Left ventricle myocardium superior (tissue), 1 donor: ENCODE results near the gene ZNF366. TPM values are rescaled to one million over a fixed set of nuclear protein-coding genes. Genes with fewer than 3 reads are reported as not detected.

Experiments used
- ATAC-seq: fragments of 200-7000 bp; cut with Tn5 transposase; one replicate; pipeline ENCODE4 v1.9.1; 2020; ENCODE audit warnings: mild to moderate bottlenecking, moderate library complexity
- DNase-seq: peaks from one replicate; pipeline ENCODE4 v3.0.0-alpha.2; 2020
- intact Hi-C: fragments of 100-400 bp; cut with micrococcal nuclease; formaldehyde crosslinking; loops from one replicate; pipeline ENCODE4 v1.11.0; 2022
- long read RNA-seq: library from polyadenylated mRNA; unstranded; transcript quantifications from one replicate; pipeline ENCODE4 v2.0.0, GENCODE V29; 2021
- total RNA-seq: library from RNA; stranded (reverse); fragmentation: NEBNext Ultra II Directional; extraction: Animal tissue kit (Norgen Biotek cat#: 25700); gene quantifications from one replicate; pipeline ENCODE4 v1.2.1, GENCODE V29; 2021
- donor health status: DM: no; HTN: yes; CAD: no; lungs with severe emphysema.

The ZNF366 gene
- total RNA-seq = 8.9 TPM
- long read RNA-seq, transcript ZNF366-201 (5 exons, 3,830 nt) = major isoform, 10 of 32 reads
- long read RNA-seq, partial matches to known transcripts = 21 of 32 reads
- long read RNA-seq, other reads (novel, unspliced or antisense) = 1 of 32 reads

GRCh38 chr5:72507231-72507906 is at the start of gene ZNF366:
TSS of gene ZNF366 (minus strand) at chr5:72507410. CDS start at chr5:72461496, 45,914 bp downstream.
- intact Hi-C loops = no loop called here
- DNase-seq (no peak), ATAC-seq (peak; percentile 16)

- DNase-seq = peak; percentile 73
- peak; percentile 86 for ATAC-seq
- intact Hi-C loops = no loop called here
Observed at GRCh38 chr5:72556351-72557166, 49.3 kb upstream of the ZNF366 start.

- intact Hi-C loops = no loop called here
- ATAC-seq (no peak), DNase-seq (no peak)
Observed at GRCh38 chr5:72555871-72556270, 48.7 kb upstream of the ZNF366 start.

GRCh38 chr5:72554897-72555296 is 47.7 kb upstream of the ZNF366 start:
- no peak for DNase-seq
- intact Hi-C loops = no loop called here
- ATAC-seq = no peak

- ATAC-seq (no peak), DNase-seq (no peak)
- intact Hi-C loops = no loop called here
Observed at GRCh38 chr5:72552041-72552557, 44.9 kb upstream of the ZNF366 start.

GRCh38 chr5:72550595-72550994 is 43.4 kb upstream of the ZNF366 start:
- no peak for DNase-seq
- no peak for ATAC-seq
- intact Hi-C loops = no loop called here

- intact Hi-C loops = no loop called here
- DNase-seq = no peak
- no peak for ATAC-seq
Observed at GRCh38 chr5:72543811-72544210, 36.6 kb upstream of the ZNF366 start.

GRCh38 chr5:72543365-72543764 is 36.2 kb upstream of the ZNF366 start:
- DNase-seq (no peak), ATAC-seq (no peak)
- intact Hi-C loops = no loop called here

- DNase-seq (no peak), ATAC-seq (no peak)
- intact Hi-C loops = no loop called here
Observed at GRCh38 chr5:72542695-72543094, 35.5 kb upstream of the ZNF366 start.

- no peak for ATAC-seq
- no peak for DNase-seq
- intact Hi-C loops = no loop called here
Observed at GRCh38 chr5:72541501-72542225, 34.5 kb upstream of the ZNF366 start.

- intact Hi-C loops = no loop called here
- DNase-seq (no peak), ATAC-seq (no peak)
Observed at GRCh38 chr5:72540759-72541438, 33.7 kb upstream of the ZNF366 start.

- DNase-seq = no peak
- no peak for ATAC-seq
- intact Hi-C loops = no loop called here
Observed at GRCh38 chr5:72539726-72540125, 32.5 kb upstream of the ZNF366 start.

- intact Hi-C loops = no loop called here
- ATAC-seq (no peak), DNase-seq (no peak)
Observed at GRCh38 chr5:72539038-72539437, 31.8 kb upstream of the ZNF366 start.

GRCh38 chr5:72537166-72537565 is 30.0 kb upstream of the ZNF366 start:
- no peak for DNase-seq
- intact Hi-C loops = no loop called here
- no peak for ATAC-seq

- DNase-seq (no peak), ATAC-seq (no peak)
- intact Hi-C loops = no loop called here
Observed at GRCh38 chr5:72531496-72532190, 24.4 kb upstream of the ZNF366 start.

GRCh38 chr5:72530196-72530595 is 23.0 kb upstream of the ZNF366 start:
- ATAC-seq = no peak
- intact Hi-C loops = no loop called here

GRCh38 chr5:72529383-72529782 is 22.2 kb upstream of the ZNF366 start:
- DNase-seq = no peak
- intact Hi-C loops = loop anchor here (2.0 kb wide), 1 partner anchor 165 kb away; no protein-coding TSS in a partner anchor

More at GRCh38 chr5:72530196-72530595, 23.0 kb upstream of the ZNF366 start:
- DNase-seq = no peak

GRCh38 chr5:72525816-72526215 is 18.6 kb upstream of the ZNF366 start:
- ATAC-seq (peak; percentile 30), DNase-seq (no peak)
- intact Hi-C loops = no loop called here

More at GRCh38 chr5:72529383-72529782, 22.2 kb upstream of the ZNF366 start:
- no peak for ATAC-seq
